Vagina (tissue), 2 donors: ENCODE results near the gene SMIM29.

ENCODE experiments used
- POLR2A ChIP-seq, 2 donors: fragments of 450-650 bp; IDR thresholded peaks; one replicate each; pipeline ENCODE4 v1.6.1; 2017; ENCODE audit warnings: antibody characterized with exemption in 2 of 2, mild to moderate bottlenecking in 2 of 2, moderate library complexity in 2 of 2
- POLR2AphosphoS5 ChIP-seq, 2 donors: sonication (generic); formaldehyde crosslinking; IDR thresholded peaks; one replicate each; pipeline ENCODE4 v1.9.0; 2017; ENCODE audit warnings: antibody characterized with exemption in 2 of 2, mild to moderate bottlenecking in 2 of 2, low read depth in 1 of 2; ENCODE audit not compliant: insufficient read depth in 1 of 2
- TF ChIP-seq, protein P1 (sequence below), 3 experiments: fragments of 450-650 bp in 2 of 3; fragments of 200-600 bp in 1 of 3; sonication (generic) in 1 of 3; IDR thresholded peaks; one replicate each; pipeline ENCODE4 v1.5.1; 2017 to 2019; ENCODE audit warnings: antibody characterized with exemption in 3 of 3, mild to moderate bottlenecking in 2 of 3, moderate library complexity in 2 of 3

GRCh38 chr6:34201455-34202107 lies 47.2 kb downstream of the SMIM29 start:
- TF ChIP-seq, protein P1, sequence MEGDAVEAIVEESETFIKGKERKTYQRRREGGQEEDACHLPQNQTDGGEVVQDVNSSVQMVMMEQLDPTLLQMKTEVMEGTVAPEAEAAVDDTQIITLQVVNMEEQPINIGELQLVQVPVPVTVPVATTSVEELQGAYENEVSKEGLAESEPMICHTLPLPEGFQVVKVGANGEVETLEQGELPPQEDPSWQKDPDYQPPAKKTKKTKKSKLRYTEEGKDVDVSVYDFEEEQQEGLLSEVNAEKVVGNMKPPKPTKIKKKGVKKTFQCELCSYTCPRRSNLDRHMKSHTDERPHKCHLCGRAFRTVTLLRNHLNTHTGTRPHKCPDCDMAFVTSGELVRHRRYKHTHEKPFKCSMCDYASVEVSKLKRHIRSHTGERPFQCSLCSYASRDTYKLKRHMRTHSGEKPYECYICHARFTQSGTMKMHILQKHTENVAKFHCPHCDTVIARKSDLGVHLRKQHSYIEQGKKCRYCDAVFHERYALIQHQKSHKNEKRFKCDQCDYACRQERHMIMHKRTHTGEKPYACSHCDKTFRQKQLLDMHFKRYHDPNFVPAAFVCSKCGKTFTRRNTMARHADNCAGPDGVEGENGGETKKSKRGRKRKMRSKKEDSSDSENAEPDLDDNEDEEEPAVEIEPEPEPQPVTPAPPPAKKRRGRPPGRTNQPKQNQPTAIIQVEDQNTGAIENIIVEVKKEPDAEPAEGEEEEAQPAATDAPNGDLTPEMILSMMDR (IDR thresholded peaks at IDR 0.05): no peak
- TF ChIP-seq POLR2A (IDR thresholded peaks at IDR 0.05) (no peak), POLR2AphosphoS5 (IDR thresholded peaks at IDR 0.05; ENCODE audit: insufficient read depth in 1 of 2, low read depth in 1 of 2) (no peak)
